K562 (cell line): ENCODE results near the gene SLC23A2. TPM values are rescaled to one million over a fixed set of nuclear protein-coding genes. Genes with fewer than 3 reads are reported as not detected.
"Not testable (repeated sequence)": the region's sequence is repeated elsewhere in the genome, so short reads cannot be mapped to it uniquely, and the experiment has no call there.

Experiments
- ATAC-seq: fragments of 200-7000 bp; cut with Tn5 transposase; 3 replicates; pipeline ENCODE4 v1.9.1; 2020; ENCODE audit warnings: moderate library complexity
- BruUV-seq: library from RNA; stranded (reverse); fragments of 400-500 nt; replicated peaks from 2 replicates; lab custom pipeline; 2021; lab: Mats Ljungman, UMichigan
- CTCF ChIA-PET: fragments of 300-600 bp; formaldehyde crosslinking; extraction: SDS; loops from one replicate; lab custom pipeline; 2021; ENCODE audit warnings: low intra/inter-chr PET ratio; lab: Yijun Ruan, JAX
- POLR2A ChIA-PET: fragments of 300-600, 350-650 bp; sonication (Branson Sonifier 250); formaldehyde crosslinking; extraction: SDS; loops from one replicate; lab custom pipeline; 2021; ENCODE audit warnings: antibody characterized with exemption, inconsistent platforms; lab: Yijun Ruan, JAX
- DNase-seq, 4 experiments: peaks; one replicate each; pipeline versions ENCODE4 v3.0.0 to v3.0.0-alpha.2; 2011 to 2018; ENCODE audit warnings: low spot score in 3 of 4, mixed read lengths in 3 of 4; ENCODE audit errors: extremely low read depth in 1 of 4
- FAIRE-seq: peaks from 2 replicates; lab custom pipeline; 2011; peaks lifted over from hg19 to GRCh38; lab: Jason Lieb, UNC
- H2AFZ ChIP-seq: 2 replicates; pipeline ENCODE4 v1.6.0; 2011; ENCODE audit warnings: low read depth, low read length, control low read depth, inconsistent platforms
- H3K27ac ChIP-seq: fragments of 200-600 bp; 3 replicates; pipeline ENCODE4 v1.8.0; 2011; ENCODE audit warnings: low read depth, mild to moderate bottlenecking, control low read depth, inconsistent platforms, low read length, moderate library complexity, mixed read lengths; ENCODE audit errors: extremely low read depth
- H3K27me3 ChIP-seq, 2 experiments: fragments of 300-600 bp in 1 of 2; 2 replicates in 1 of 2; 3 replicates in 1 of 2; pipeline versions ENCODE4 v1.6.0 to v1.8.0; 2011; ENCODE audit warnings: inconsistent platforms in 2 of 2, low read length in 2 of 2, mild to moderate bottlenecking in 1 of 2, mixed read lengths in 1 of 2, moderate library complexity in 1 of 2; ENCODE audit not compliant: control insufficient read depth in 2 of 2, insufficient read depth in 2 of 2
- H3K36me3 ChIP-seq: fragments of 300-600 bp; 3 replicates; pipeline ENCODE4 v1.8.0; 2011; ENCODE audit warnings: mild to moderate bottlenecking, low read length, inconsistent platforms; ENCODE audit not compliant: control insufficient read depth, insufficient read depth
- H3K4me1 ChIP-seq, 2 experiments: fragments of 200-600 bp in 1 of 2; replicated peaks in 1 of 2; 2 replicates in 1 of 2; 3 replicates in 1 of 2; pipeline versions ENCODE4 v1.5.1 to v1.8.0; 2011; ENCODE audit warnings: inconsistent platforms in 2 of 2, low read length in 2 of 2, mild to moderate bottlenecking in 1 of 2, mixed read lengths in 1 of 2, moderate library complexity in 1 of 2; ENCODE audit not compliant: control insufficient read depth in 2 of 2, insufficient read depth in 2 of 2
- H3K4me2 ChIP-seq: 2 replicates; pipeline ENCODE4 v1.6.1; 2011; ENCODE audit warnings: low read length, control low read depth, inconsistent platforms, mixed read lengths; ENCODE audit not compliant: insufficient read depth
- H3K4me3 ChIP-seq: fragments of 200-600 bp; sonication (generic), shearing (Covaris generic); 2 replicates; pipeline ENCODE4 v1.5.1; 2016; ENCODE audit warnings: control low read depth, inconsistent platforms
- H3K79me2 ChIP-seq: fragments of 200-600 bp; 3 replicates; pipeline ENCODE4 v1.8.0; 2011; ENCODE audit warnings: low read length, inconsistent platforms; ENCODE audit not compliant: control insufficient read depth, insufficient read depth
- H3K9ac ChIP-seq, 2 experiments: 2 replicates each; pipeline versions ENCODE4 v1.6.0 to v1.6.1; 2011; ENCODE audit warnings: low read depth in 2 of 2, low read length in 2 of 2, control low read depth in 1 of 2, inconsistent platforms in 1 of 2, mild to moderate bottlenecking in 1 of 2, mixed read lengths in 1 of 2; ENCODE audit not compliant: insufficient read depth in 1 of 2
- H3K9me1 ChIP-seq: one replicate; pipeline ENCODE4 v1.6.0; 2011; ENCODE audit warnings: inconsistent platforms, mild to moderate bottlenecking, low read length, moderate library complexity; ENCODE audit not compliant: control insufficient read depth, insufficient read depth
- H3K9me3 ChIP-seq: replicated peaks from 2 replicates; pipeline ENCODE4 v1.5.1; 2011; ENCODE audit warnings: low read depth, low read length, inconsistent platforms; ENCODE audit not compliant: control insufficient read depth, insufficient read depth
- H4K20me1 ChIP-seq: replicated peaks from 2 replicates; pipeline ENCODE4 v1.6.1; 2011; ENCODE audit warnings: low read length, inconsistent platforms, mixed read lengths; ENCODE audit not compliant: control insufficient read depth, insufficient read depth
- CREB1 ChIP-seq, 2 experiments: sonication (generic) in 1 of 2; formaldehyde crosslinking in 1 of 2; IDR thresholded peaks; 2 replicates each; pipeline versions ENCODE4 v1.6.1 to v1.8.0; 2012 to 2022; ENCODE audit warnings: inconsistent platforms in 1 of 2, mild to moderate bottlenecking in 1 of 2, missing genetic modification reagents in 1 of 2, moderate library complexity in 1 of 2
- GABPA ChIP-seq: fragments of 200-800 bp; sonication (Bioruptor generic); conservative IDR thresholded peaks from 2 replicates; pipeline ENCODE4 v1.6.1; 2016; ENCODE audit warnings: low read depth, missing genetic modification characterization, missing compliant biosample characterization
- GABPB1 ChIP-seq: sonication (generic); formaldehyde crosslinking; IDR thresholded peaks from 2 replicates; pipeline ENCODE4 v1.8.0; 2022; ENCODE audit warnings: mild to moderate bottlenecking, missing genetic modification reagents
- MCM7 ChIP-seq, 2 experiments: fragments of 450-650 bp; IDR thresholded peaks; 2 replicates each; pipeline ENCODE4 v1.6.1; 2016 to 2018
- MYBL2 ChIP-seq, 2 experiments: fragments of 450-650 bp in 1 of 2; sonication (generic) in 1 of 2; formaldehyde crosslinking in 1 of 2; IDR thresholded peaks; 2 replicates each; pipeline versions ENCODE4 v1.6.1 to v1.8.1; 2017 to 2022; ENCODE audit warnings: borderline replicate concordance in 1 of 2, inconsistent platforms in 1 of 2, low read depth in 1 of 2, mild to moderate bottlenecking in 1 of 2, missing genetic modification reagents in 1 of 2, moderate library complexity in 1 of 2
- NBN ChIP-seq: fragments of 450-650 bp; IDR thresholded peaks from 2 replicates; pipeline ENCODE4 v1.6.1; 2016; ENCODE audit warnings: low read depth, mild to moderate bottlenecking
- NR3C1 ChIP-seq: sonication (generic); formaldehyde crosslinking; IDR thresholded peaks from 2 replicates; pipeline ENCODE4 v1.8.1; 2022; ENCODE audit warnings: missing genetic modification reagents
- PHF21A ChIP-seq: fragments of 450-650 bp; IDR thresholded peaks from 2 replicates; pipeline ENCODE4 v1.6.1; 2017; ENCODE audit warnings: low read depth, borderline replicate concordance
- RFX7 ChIP-seq: fragments of 250-450 bp; sonication (Bioruptor Pico); IDR thresholded peaks from 2 replicates; pipeline ENCODE4 v1.5.1; 2021; ENCODE audit warnings: mild to moderate bottlenecking
- SMARCE1 ChIP-seq: fragments of 450-650 bp; IDR thresholded peaks from 2 replicates; pipeline ENCODE4 v1.7.1; 2016; ENCODE audit warnings: mild to moderate bottlenecking
- SPI1 ChIP-seq: IDR thresholded peaks from 2 replicates; pipeline ENCODE4 v1.6.1; 2011; ENCODE audit warnings: low read depth, low read length, control low read depth, borderline replicate concordance
- ZFP36 ChIP-seq: fragments of 150-350 bp; IDR thresholded peaks from 2 replicates; pipeline ENCODE4 v1.6.1; 2018; ENCODE audit warnings: low read length, low read depth; ENCODE audit not compliant: partially characterized antibody
- ZFX ChIP-seq: sonication (generic); formaldehyde crosslinking; IDR thresholded peaks from 2 replicates; pipeline ENCODE4 v1.8.0; 2022; ENCODE audit warnings: mild to moderate bottlenecking, missing genetic modification reagents, moderate library complexity
- ZKSCAN1 ChIP-seq: fragments of 150-350 bp; IDR thresholded peaks from 2 replicates; pipeline ENCODE4 v1.6.1; 2016; ENCODE audit warnings: low read depth, low read length
- WGBS: fragments of 100-300 bp; shearing (Covaris generic); methylation state at CpG from one replicate; pipeline ENCODE4 v1.1.6; 2016; ENCODE audit warnings: low coverage, mixed read lengths; ENCODE audit not compliant: insufficient coverage; ENCODE audit errors: missing lambda C conversion rate; 5-methylcytosine and 5-hydroxymethylcytosine counted together
- in situ Hi-C: fragments of 300-500 bp; cut with MboI; formaldehyde crosslinking; loops from 4 replicates; pipeline ENCODE4 v1.15.0; 2018; ENCODE audit warnings: inconsistent platforms, mixed read lengths
- intact Hi-C: fragments of 100-400 bp; cut with micrococcal nuclease; formaldehyde crosslinking; loops from 2 replicates; pipeline ENCODE4 v1.14.2; 2022
- polyA plus RNA-seq, 8 experiments: library from polyadenylated mRNA; depleted of rRNA in 4 of 8; stranded (reverse) in 5 of 8; unstranded in 3 of 8; fragments of >200 nt; fragmentation: Nextera tagmentation in 2 of 8; fragmentation: Illumina TruSeq in 1 of 8; extraction: Ambion mirVana in 2 of 8; extraction: Trizol in 1 of 8; gene quantifications; 2 replicates each; pipeline versions ENCODE4 v1.2.1 to v1.2.3, GENCODE V29; 2011 to 2014; ENCODE audit warnings: inconsistent platforms in 1 of 8, missing spikeins in 1 of 8
- total RNA-seq, 7 experiments: library from RNA; depleted of rRNA in 6 of 7; stranded (reverse); fragments of >200 nt in 6 of 7; fragmentation: Illumina TruSeq in 2 of 7; extraction: Trizol in 2 of 7; gene quantifications; 2 replicates each; pipeline versions ENCODE4 v1.2.1 to v1.2.3, GENCODE V29; 2011 to 2021; ENCODE audit warnings: low replicate concordance in 1 of 7
- TF ChIP-seq, protein P1 (sequence below): fragments of 250-450 bp; sonication (Bioruptor Pico); IDR thresholded peaks from 2 replicates; pipeline ENCODE4 v1.8.0; 2021; ENCODE audit warnings: borderline replicate concordance, mild to moderate bottlenecking, moderate library complexity; ENCODE audit not compliant: poor library complexity, severe bottlenecking

The SLC23A2 gene
- total and polyA plus RNA-seq, 9 of the 15 experiments (the other 6 are each of a cell fraction or from before 2014, with no cell fraction given) = 0.39 to 6.7 (median 3.2) TPM

DNA sequence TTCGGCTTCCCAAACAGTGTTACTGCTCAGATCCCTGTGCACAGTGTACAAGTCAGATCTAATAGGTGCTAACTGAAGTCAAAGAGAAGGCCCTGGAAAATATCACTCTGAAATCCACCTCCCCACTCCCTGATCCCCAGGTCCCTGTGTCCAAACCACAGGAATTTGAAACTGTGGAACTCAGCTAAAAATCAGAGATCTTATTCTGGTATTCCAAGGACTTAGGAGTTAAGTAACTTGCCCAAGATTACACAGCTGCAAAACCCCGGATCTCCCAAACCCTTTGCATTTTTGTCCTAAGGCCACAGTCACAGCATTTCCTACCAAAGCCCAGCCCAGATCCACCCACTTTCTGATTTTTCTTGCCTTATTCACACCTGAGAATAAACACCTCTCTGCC, 32.3 kb upstream of the SLC23A2 start:
- no peak for ATAC-seq
- peaks cover 2 to 13% of the 10 kb centered on the region in 2 experiments; a peak in 2 of 5 replicates for H3K27me3 ChIP-seq

DNA sequence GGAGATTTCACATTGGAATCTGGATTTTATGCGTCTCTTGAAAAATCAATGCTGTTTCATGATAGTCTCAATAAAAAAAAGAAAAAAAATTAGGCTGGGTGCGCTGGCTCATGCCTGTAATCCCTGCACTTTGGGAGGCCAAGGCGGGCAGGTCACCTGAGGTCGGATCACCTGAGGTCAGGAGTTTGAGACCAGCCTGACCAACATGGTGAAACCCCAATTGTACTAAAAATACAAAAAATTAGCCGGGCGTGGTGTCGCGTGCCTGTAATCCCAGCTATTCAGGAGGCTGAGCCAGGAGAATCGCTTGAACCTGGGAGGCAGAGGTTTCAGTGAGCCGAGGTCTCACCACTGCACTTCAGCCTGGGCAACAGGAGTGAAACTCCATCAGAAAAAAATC, 30.4 kb upstream of the SLC23A2 start:
- H3K4me1 ChIP-seq, H2AFZ ChIP-seq, DNase-seq, H3K27ac ChIP-seq, in situ Hi-C loops, H3K79me2 ChIP-seq, intact Hi-C loops, FAIRE-seq, ATAC-seq, H4K20me1 ChIP-seq, BruUV-seq, H3K4me2 ChIP-seq, CTCF ChIA-PET, H3K9ac ChIP-seq, POLR2A ChIA-PET, H3K9me3 ChIP-seq, H3K9me1 ChIP-seq, H3K36me3 ChIP-seq, H3K4me3 ChIP-seq: not testable (repeated sequence)
- WGBS = 9% methylated on average over 9 of the region's 10 CpGs
- peaks cover 2 to 13% of the 10 kb centered on the region in 2 experiments; a peak in 2 of 5 replicates for H3K27me3 ChIP-seq

More for the DNA sequence above, 32.3 kb upstream of the SLC23A2 start:
- no peaks in the 10 kb centered on the region for H4K20me1 ChIP-seq
- in situ Hi-C loops (no loop called here), intact Hi-C loops (no loop called here)
- no peaks in the 10 kb centered on the region for H3K4me1 ChIP-seq
- no peaks in the 10 kb centered on the region for H3K79me2 ChIP-seq
- 25% methylated on average over 2 of the region's 2 CpGs for WGBS
- H3K4me3 ChIP-seq = no peak overlapping the region
- no peak for FAIRE-seq
- no peak for DNase-seq
- no TSS peak for BruUV-seq
- ChIA-PET POLR2A (no interaction called here), CTCF (no interaction called here)
- H3K4me2 ChIP-seq = no peak overlapping the region
- no peak overlapping the region for H3K27ac ChIP-seq
- H3K9me3 ChIP-seq = no peaks in the 10 kb centered on the region
- H3K9me1 ChIP-seq = no peaks in the 10 kb centered on the region
- H3K36me3 ChIP-seq = no peaks in the 10 kb centered on the region
- H2AFZ ChIP-seq = no peak overlapping the region
- H3K9ac ChIP-seq = no peak overlapping the region
- TF ChIP-seq GABPA (tag) = no peak
- TF ChIP-seq NBN = no peak
- TF ChIP-seq ZFP36 = no peak
- TF ChIP-seq SMARCE1 = no peak
- no peak for TF ChIP-seq MCM7 (IDR thresholded peaks at IDR 0.05)
- no peak for TF ChIP-seq NR3C1 (CRISPR knock-in tag)
- no peak for TF ChIP-seq ZKSCAN1
- no peak for TF ChIP-seq GABPB1 (CRISPR knock-in tag)
- no peak for TF ChIP-seq RFX7 (CRISPR knock-in tag)
- TF ChIP-seq PHF21A = no peak
- no peak for TF ChIP-seq ZFX (CRISPR knock-in tag)
- TF ChIP-seq CREB1 (IDR thresholded peaks at IDR 0.05) = no peak
- TF ChIP-seq CREB1 (CRISPR knock-in tag; IDR thresholded peaks at IDR 0.05) = no peak
- TF ChIP-seq, protein P1, sequence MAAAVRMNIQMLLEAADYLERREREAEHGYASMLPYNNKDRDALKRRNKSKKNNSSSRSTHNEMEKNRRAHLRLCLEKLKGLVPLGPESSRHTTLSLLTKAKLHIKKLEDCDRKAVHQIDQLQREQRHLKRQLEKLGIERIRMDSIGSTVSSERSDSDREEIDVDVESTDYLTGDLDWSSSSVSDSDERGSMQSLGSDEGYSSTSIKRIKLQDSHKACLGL (CRISPR knock-in tag) = no peak
- no peak for TF ChIP-seq MYBL2 (IDR thresholded peaks at IDR 0.05; ENCODE audit: low read depth)
- no peak for TF ChIP-seq MYBL2 (CRISPR knock-in tag; IDR thresholded peaks at IDR 0.05; ENCODE audit: borderline replicate concordance)
- no peak for TF ChIP-seq SPI1
